ENCODE results near the gene ESPN.

DNA sequence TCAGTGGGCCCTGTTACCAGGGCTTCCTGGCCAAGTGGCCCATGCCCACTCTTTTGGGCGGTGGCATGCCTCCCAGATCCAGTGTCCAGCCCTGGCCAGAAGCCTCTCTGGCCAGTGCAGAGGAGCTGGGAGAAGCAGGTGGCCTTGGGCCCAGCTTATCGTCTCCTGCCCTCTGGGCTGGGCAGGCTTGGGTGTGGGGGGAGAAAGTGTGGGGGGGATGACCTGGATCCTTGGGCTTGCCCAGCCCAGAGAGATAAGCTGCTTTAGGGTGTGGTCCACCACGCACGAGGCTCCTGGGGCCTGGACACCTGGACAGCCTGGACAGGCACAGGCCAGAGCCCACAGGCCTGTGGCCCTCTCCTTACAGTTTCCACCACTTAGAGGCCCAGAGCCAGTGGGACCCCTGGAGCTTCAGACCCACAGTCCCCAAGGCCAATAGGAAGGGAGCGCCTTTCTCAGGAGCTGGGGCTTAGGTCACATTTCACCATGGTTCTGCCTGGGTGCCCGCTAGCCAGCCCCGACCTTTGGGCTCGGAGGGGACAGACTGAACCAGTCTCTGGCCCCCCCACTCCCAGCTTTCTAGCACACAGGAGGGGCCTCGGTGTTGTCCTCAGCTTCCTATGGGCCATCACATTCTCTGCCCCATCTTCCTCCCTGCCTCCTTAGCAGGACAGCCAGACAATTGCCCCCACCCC, 1.8 kb downstream of the ESPN start:
- TF ChIP-seq, protein P1, sequence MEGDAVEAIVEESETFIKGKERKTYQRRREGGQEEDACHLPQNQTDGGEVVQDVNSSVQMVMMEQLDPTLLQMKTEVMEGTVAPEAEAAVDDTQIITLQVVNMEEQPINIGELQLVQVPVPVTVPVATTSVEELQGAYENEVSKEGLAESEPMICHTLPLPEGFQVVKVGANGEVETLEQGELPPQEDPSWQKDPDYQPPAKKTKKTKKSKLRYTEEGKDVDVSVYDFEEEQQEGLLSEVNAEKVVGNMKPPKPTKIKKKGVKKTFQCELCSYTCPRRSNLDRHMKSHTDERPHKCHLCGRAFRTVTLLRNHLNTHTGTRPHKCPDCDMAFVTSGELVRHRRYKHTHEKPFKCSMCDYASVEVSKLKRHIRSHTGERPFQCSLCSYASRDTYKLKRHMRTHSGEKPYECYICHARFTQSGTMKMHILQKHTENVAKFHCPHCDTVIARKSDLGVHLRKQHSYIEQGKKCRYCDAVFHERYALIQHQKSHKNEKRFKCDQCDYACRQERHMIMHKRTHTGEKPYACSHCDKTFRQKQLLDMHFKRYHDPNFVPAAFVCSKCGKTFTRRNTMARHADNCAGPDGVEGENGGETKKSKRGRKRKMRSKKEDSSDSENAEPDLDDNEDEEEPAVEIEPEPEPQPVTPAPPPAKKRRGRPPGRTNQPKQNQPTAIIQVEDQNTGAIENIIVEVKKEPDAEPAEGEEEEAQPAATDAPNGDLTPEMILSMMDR (IDR thresholded peaks at IDR 0.05; ENCODE audit: poor library complexity), result no peak
- TF ChIP-seq EZH2 (IDR thresholded peaks at IDR 0.05; ENCODE audit: borderline replicate concordance), result no peak
